A673 (cell line): ENCODE results near the gene ATP2A3. TPM values are rescaled to one million over a fixed set of nuclear protein-coding genes. Genes with fewer than 3 reads are reported as not detected.

ENCODE experiments used
- BruUV-seq: library from RNA; stranded (reverse); fragments of 400-500 nt; replicated peaks from 2 replicates; lab custom pipeline; 2021; lab: Mats Ljungman, UMichigan
- CTCF ChIA-PET: fragments of 300-600 bp; sonication (Branson Sonifier 250); formaldehyde crosslinking; loops from one replicate; lab custom pipeline; 2022; ENCODE audit warnings: antibody characterized with exemption; lab: Charles Lee
- POLR2A ChIA-PET: fragments of 300-600 bp; sonication (Branson Sonifier 250); formaldehyde crosslinking; loops from one replicate; lab custom pipeline; 2022; ENCODE audit warnings: antibody characterized with exemption; ENCODE audit not compliant: low non-redundant PET; lab: Charles Lee
- DNase-seq: peaks from one replicate; pipeline ENCODE4 v3.0.0-alpha.2; 2015; ENCODE audit warnings: low spot score
- H3K27ac ChIP-seq: fragments of 200-600 bp; sonication (generic); 2 replicates; pipeline ENCODE4 v1.5.1; 2016; ENCODE audit warnings: mixed run types, low read depth, mild to moderate bottlenecking, mixed read lengths, antibody characterized with exemption, low read length; ENCODE audit not compliant: poor library complexity, severe bottlenecking
- H3K27me3 ChIP-seq: fragments of 200-600 bp; sonication (generic); replicated peaks from 2 replicates; pipeline ENCODE4 v1.6.1; 2017; ENCODE audit warnings: mixed run types, low read depth, mild to moderate bottlenecking, mixed read lengths, antibody characterized with exemption, low read length; ENCODE audit not compliant: insufficient read depth, poor library complexity
- H3K36me3 ChIP-seq: fragments of 200-600 bp; sonication (generic); 2 replicates; pipeline ENCODE4 v1.6.1; 2016; ENCODE audit warnings: mixed run types, mild to moderate bottlenecking, mixed read lengths, antibody characterized with exemption, low read length; ENCODE audit not compliant: insufficient read depth, poor library complexity, severe bottlenecking
- H3K4me1 ChIP-seq: fragments of 200-600 bp; sonication (generic); 2 replicates; pipeline ENCODE4 v1.6.1; 2017; ENCODE audit warnings: mixed run types, mild to moderate bottlenecking, mixed read lengths, antibody characterized with exemption, low read length; ENCODE audit not compliant: insufficient read depth, poor library complexity, severe bottlenecking
- H3K4me3 ChIP-seq: fragments of 200-600 bp; sonication (generic); 2 replicates; pipeline ENCODE4 v1.5.1; 2016; ENCODE audit warnings: low read depth, mixed run types, mild to moderate bottlenecking, mixed read lengths, low read length; ENCODE audit not compliant: poor library complexity, severe bottlenecking
- H3K9me3 ChIP-seq: fragments of 200-600 bp; sonication (generic); 2 replicates; pipeline ENCODE4 v1.6.1; 2016; ENCODE audit warnings: mixed run types, low read depth, mild to moderate bottlenecking, mixed read lengths, antibody characterized with exemption, low read length; ENCODE audit not compliant: poor library complexity, severe bottlenecking
- EZH2 ChIP-seq: fragments of 200-600 bp; sonication (generic); IDR thresholded peaks from 2 replicates; pipeline ENCODE4 v1.6.1; 2017; ENCODE audit warnings: borderline replicate concordance, low read depth, mild to moderate bottlenecking, mixed read lengths, antibody characterized with exemption, low read length; ENCODE audit not compliant: poor library complexity, severe bottlenecking
- intact Hi-C: fragments of 100-400 bp; cut with micrococcal nuclease; formaldehyde crosslinking; loops from one replicate; pipeline ENCODE4 v1.10.0; 2022; ENCODE audit not compliant: unreplicated experiment
- total RNA-seq: library from RNA; stranded (reverse); gene quantifications from 2 replicates; pipeline ENCODE4 v1.2.3, GENCODE V29; 2021
- TF ChIP-seq, protein P1 (sequence below): fragments of 300-800, 200-600 bp; sonication (generic); conservative IDR thresholded peaks from 2 replicates; pipeline ENCODE4 v1.5.1; 2017; ENCODE audit warnings: low read depth, mild to moderate bottlenecking, antibody characterized with exemption, low read length, moderate library complexity, mixed read lengths

The ATP2A3 gene
- total RNA-seq, 1 experiment from 2014 or later: 0.17 TPM

DNA sequence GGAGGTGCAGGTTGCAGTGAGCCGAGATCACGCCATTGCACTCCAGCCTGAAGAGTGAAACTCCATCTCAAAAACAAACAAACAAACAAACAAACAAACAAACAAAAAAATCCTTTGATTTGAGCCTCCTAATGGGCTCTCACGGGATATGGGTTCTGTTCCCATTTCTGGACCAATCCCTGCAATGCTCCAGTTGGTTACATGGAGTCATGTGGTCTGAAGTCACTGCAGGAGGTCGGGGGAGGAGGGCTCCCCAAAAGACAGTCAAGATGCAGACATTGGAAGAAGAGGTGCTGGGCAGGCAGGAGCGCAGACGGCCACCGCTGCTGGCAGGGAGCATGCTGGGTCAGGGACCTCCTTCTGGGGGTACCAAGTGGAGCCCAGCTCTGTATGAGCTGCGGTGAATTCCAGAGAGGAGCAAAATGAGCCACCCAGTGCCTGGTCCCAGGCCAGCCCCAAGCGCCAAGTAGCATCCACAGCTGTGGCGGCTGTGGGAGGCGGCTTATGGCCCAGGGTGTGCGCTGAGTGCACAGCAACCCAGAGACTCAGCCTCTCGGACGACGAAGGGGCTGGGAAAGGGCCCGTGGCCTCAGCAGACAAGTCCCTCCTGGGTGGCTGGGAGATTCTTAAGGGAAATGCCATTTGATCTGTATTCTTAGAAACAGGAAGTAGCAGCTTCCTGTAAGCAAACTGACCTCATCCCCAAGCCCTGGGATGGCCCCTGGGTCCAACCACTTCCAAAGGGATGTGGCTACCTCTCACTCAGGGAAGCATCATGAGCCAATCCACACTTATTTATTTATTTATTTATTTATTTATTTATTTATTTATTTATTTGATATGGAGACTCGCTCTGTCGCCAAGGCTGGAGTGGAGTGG, 19.6 kb upstream of the ATP2A3 start:
- H3K27me3 ChIP-seq: no peaks in the 10 kb centered on the region
- TF ChIP-seq, protein P1, sequence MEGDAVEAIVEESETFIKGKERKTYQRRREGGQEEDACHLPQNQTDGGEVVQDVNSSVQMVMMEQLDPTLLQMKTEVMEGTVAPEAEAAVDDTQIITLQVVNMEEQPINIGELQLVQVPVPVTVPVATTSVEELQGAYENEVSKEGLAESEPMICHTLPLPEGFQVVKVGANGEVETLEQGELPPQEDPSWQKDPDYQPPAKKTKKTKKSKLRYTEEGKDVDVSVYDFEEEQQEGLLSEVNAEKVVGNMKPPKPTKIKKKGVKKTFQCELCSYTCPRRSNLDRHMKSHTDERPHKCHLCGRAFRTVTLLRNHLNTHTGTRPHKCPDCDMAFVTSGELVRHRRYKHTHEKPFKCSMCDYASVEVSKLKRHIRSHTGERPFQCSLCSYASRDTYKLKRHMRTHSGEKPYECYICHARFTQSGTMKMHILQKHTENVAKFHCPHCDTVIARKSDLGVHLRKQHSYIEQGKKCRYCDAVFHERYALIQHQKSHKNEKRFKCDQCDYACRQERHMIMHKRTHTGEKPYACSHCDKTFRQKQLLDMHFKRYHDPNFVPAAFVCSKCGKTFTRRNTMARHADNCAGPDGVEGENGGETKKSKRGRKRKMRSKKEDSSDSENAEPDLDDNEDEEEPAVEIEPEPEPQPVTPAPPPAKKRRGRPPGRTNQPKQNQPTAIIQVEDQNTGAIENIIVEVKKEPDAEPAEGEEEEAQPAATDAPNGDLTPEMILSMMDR: no peak
- TF ChIP-seq EZH2: no peak
- H3K27ac ChIP-seq: no peak overlapping the region
- ChIA-PET POLR2A (no interaction called here), CTCF (no interaction called here)
- intact Hi-C loops: no loop called here
- H3K36me3 ChIP-seq: no peaks in the 10 kb centered on the region
- H3K4me1 ChIP-seq: no peaks in the 10 kb centered on the region
- H3K9me3 ChIP-seq: no peaks in the 10 kb centered on the region
- no peak overlapping the region for H3K4me3 ChIP-seq
- BruUV-seq: no TSS peak
- peak; percentile 54 for DNase-seq

DNA sequence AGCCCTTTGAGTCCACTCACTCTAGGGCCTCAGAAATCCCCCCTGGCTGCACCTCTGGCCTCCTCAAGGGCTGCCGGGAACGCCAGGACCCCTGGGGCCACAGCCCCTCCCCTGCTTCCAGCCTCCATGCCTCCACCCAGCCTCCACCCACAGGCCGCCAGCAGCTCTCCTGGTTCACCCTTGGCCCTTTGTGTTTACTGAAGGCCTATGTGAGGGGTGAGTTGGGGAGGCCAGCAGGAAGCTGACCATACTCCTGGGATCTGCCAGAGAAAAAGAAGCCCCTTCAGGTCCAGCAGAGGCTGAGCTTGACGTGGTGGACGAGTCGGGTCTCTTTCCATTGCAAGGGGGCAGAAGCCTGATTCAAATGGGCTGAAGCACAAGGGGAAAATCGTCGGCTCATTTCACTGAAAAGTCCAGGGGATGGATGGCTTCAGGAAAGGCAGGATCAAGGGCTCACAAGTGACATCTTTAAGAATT, 18.3 kb upstream of the ATP2A3 start:
- Histone ChIP-seq H3K9me3 (no peaks in the 10 kb centered on the region), H3K27ac (no peak overlapping the region), H3K27me3 (no peaks in the 10 kb centered on the region), H3K4me3 (no peak overlapping the region), H3K36me3 (no peaks in the 10 kb centered on the region), H3K4me1 (no peaks in the 10 kb centered on the region)
- CTCF ChIA-PET: no interaction called here
- no TSS peak for BruUV-seq
- TF ChIP-seq EZH2: no peak
- TF ChIP-seq, protein P1: no peak
- intact Hi-C loops: no loop called here
- POLR2A ChIA-PET: no interaction called here
- DNase-seq: no peak

DNA sequence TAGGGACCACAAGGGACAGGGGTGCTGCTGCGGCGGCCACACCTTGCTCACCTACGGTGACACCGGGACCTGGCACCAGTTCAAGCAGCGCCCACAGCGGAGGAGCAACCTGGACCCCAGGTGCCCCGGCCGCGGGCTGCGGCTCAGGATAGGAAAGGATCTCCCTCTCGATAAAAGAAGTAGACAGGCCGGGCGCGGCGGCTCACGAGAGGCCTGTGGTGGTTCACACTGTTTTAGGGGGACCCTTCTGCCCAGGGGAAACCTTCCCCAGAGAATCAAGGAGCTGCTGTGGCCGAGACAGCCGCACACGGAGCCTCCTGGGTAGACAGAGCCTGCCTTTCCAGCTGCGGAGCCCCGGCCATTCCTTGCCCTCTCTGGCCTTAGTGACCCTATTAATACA, 17.9 kb upstream of the ATP2A3 start:
- H3K9me3 ChIP-seq: no peaks in the 10 kb centered on the region
- TF ChIP-seq, protein P1: no peak
- TF ChIP-seq EZH2: no peak
- H3K4me1 ChIP-seq: no peaks in the 10 kb centered on the region
- no peak for DNase-seq
- CTCF ChIA-PET: no interaction called here
- no TSS peak for BruUV-seq
- H3K27me3 ChIP-seq: no peaks in the 10 kb centered on the region
- no peaks in the 10 kb centered on the region for H3K36me3 ChIP-seq
- POLR2A ChIA-PET: no interaction called here
- H3K27ac ChIP-seq: no peak overlapping the region
- intact Hi-C loops: no loop called here
- H3K4me3 ChIP-seq: no peak overlapping the region
